Large intestine (tissue), 3 donors: ENCODE data around the gene HSD17B12. TPM values are rescaled to one million over a fixed set of nuclear protein-coding genes. Genes with fewer than 3 reads are reported as not detected.
A peak's percentile ranks its signal among the peaks of the same experiment; 100 is the strongest.
"Not testable (repeated sequence)": the region's sequence is repeated elsewhere in the genome, so short reads cannot be mapped to it uniquely, and the experiment has no call there.

Experiments
- DNase-seq, 2 donors: peaks; one replicate each; pipeline versions ENCODE4 v3.0.0 to v3.0.0-alpha.2; 2013
- H3K27ac ChIP-seq: one replicate; pipeline ENCODE4 v1.5.1; 2013; ENCODE audit warnings: low read length
- H3K27me3 ChIP-seq: 2 replicates; pipeline ENCODE4 v1.6.1; 2013; ENCODE audit warnings: low read length; ENCODE audit not compliant: control insufficient read depth, insufficient read depth
- H3K36me3 ChIP-seq: 2 replicates; pipeline ENCODE4 v1.6.1; 2013; ENCODE audit warnings: low read length; ENCODE audit not compliant: control insufficient read depth, insufficient read depth
- H3K4me1 ChIP-seq: one replicate; pipeline ENCODE4 v1.6.1; 2013; ENCODE audit warnings: low read length; ENCODE audit not compliant: control insufficient read depth, insufficient read depth
- H3K4me3 ChIP-seq: one replicate; pipeline ENCODE4 v1.5.1; 2013; ENCODE audit warnings: low read length
- H3K9me3 ChIP-seq: one replicate; pipeline ENCODE4 v1.6.1; 2013; ENCODE audit warnings: mild to moderate bottlenecking, low read depth, low read length, moderate library complexity; ENCODE audit not compliant: control insufficient read depth
- WGBS: methylation state at CpG from one replicate; pipeline ENCODE4 v1.1.5; 2013; ENCODE audit warnings: low lambda C conversion rate; ENCODE audit not compliant: insufficient coverage; 5-methylcytosine and 5-hydroxymethylcytosine counted together
- polyA plus RNA-seq: library from polyadenylated mRNA; unstranded; fragments of 120-200 nt; gene quantifications from one replicate; pipeline ENCODE4 v1.2.1, GENCODE V29; 2013

Gene HSD17B12
- polyA plus RNA-seq, 1 donor: 84.4 TPM

DNA sequence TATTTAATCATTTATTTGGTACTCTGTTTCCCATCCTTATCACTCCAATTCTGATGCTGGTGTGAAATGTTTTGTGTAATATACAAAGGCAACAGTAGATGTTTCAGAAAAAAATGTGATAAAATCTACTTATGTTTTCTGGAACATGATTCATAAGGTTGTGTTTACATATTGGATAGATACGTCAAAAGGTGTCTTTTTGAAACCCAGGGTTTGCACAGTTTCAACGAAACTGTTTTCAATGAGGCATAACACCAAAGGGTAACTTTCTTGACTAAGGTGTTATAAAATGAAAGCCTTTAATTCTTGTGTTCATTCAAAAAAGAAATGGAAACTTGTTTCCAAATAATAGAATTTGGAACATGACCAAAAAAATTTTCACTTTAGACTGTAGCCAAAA is 33.8 kb upstream of the HSD17B12 start:
- Histone ChIP-seq H3K4me1 (no peaks in the 10 kb centered on the region), H3K27me3 (no peaks in the 10 kb centered on the region), H3K36me3 (no peaks in the 10 kb centered on the region), H3K27ac (no peak overlapping the region), H3K4me3 (no peak overlapping the region), H3K9me3 (no peaks in the 10 kb centered on the region)
- 100% methylated on average over 2 of the region's 2 CpGs for WGBS
- DNase-seq: no peak

DNA sequence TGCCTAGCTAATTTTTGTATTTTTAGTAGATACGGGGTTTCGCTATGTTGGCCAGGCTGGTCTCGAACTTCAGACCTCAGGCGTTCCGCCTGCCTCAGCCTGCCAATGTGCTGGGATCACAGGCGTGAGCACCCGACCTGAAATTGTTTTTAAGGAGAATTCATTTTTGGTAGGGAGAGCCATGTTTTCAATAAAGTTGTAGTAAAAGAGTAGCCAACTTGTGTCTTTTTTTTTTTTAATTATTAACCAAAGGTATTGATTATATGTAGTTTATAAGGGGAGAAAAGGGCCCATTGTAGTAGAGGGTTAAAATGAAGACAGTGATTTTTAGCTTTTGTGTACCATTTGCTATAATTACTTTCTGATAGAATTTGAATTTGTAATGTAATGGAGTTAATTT is 31.6 kb upstream of the HSD17B12 start:
- H3K4me3 ChIP-seq: no peak overlapping the region
- 100% methylated on average over 1 of the region's 7 CpGs for WGBS
- H3K36me3 ChIP-seq: no peaks in the 10 kb centered on the region
- H3K27me3 ChIP-seq: no peaks in the 10 kb centered on the region
- H3K27ac ChIP-seq: no peak overlapping the region
- DNase-seq: no peak
- H3K4me1 ChIP-seq: no peaks in the 10 kb centered on the region
- no peaks in the 10 kb centered on the region for H3K9me3 ChIP-seq

DNA sequence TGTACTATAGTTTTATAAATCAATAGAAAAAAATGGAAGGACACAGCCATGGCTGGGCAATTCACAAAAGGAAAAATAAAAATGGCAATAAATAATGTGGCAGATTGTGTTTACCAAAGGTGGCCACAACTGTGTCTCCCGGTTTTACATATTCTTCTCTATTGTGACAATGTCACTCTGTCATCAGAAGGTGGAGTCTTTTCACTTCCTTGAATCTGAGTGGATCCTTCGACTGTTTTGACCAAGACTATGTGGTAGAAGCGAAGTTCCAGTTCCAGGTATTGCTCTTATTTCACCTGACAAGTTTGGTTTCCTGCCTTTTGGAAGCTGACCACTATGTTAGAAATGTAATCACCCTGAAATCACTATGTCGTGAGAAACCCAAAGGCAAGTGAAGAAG is 31.0 kb upstream of the HSD17B12 start:
- Histone ChIP-seq H3K4me3 (no peak overlapping the region), H3K36me3 (no peaks in the 10 kb centered on the region), H3K27me3 (no peaks in the 10 kb centered on the region), H3K4me1 (no peaks in the 10 kb centered on the region), H3K9me3 (no peaks in the 10 kb centered on the region), H3K27ac (no peak overlapping the region)
- no peak for DNase-seq
- 90% methylated on average over 2 of the region's 4 CpGs for WGBS

DNA sequence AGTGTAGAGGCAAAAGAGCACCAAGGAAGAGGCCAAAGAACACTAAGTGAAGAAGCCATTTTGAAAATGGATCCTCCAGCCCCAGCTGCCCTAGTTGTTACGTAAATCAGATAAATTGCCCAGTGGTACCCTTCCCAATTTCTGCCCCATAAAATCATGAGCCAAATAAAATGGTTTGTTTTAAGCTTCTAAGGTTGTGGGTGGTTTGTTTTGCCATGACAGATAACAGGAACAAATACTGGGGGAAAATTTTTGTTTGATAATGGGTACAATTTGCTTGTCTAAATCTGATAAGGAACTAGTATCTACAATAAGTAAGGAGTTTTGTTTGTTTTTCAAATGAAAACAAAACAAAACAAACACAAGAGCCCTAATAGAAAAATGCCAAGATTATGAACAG is 30.6 kb upstream of the HSD17B12 start:
- WGBS: no CpG with 5 or more reads among the region's 1 CpG
- no peak for DNase-seq

DNA sequence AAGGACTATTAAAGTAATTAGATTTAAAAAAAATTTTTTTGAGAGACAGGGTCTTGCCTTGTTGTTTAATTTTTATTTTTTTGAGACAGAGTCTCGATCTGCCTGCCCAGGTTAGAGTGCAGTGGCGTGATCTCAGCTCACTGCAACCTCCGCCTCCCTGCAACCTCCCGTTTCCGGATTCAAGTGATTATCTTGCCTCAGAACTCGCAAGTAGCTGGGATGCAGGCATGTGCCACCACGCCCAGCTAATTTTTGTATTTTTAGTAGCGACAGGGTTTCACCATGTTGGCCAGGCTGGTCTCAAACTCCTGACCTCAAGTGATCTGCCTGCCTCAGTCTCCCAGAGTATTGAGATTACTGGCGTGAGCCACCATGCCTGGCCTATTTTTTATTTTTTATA is 17.5 kb upstream of the HSD17B12 start:
- no CpG with 5 or more reads among the region's 9 CpGs for WGBS
- H3K27me3 ChIP-seq, H3K27ac ChIP-seq, H3K4me3 ChIP-seq, DNase-seq, H3K36me3 ChIP-seq, H3K9me3 ChIP-seq, H3K4me1 ChIP-seq: not testable (repeated sequence)

More for the DNA sequence above, 30.6 kb upstream of the HSD17B12 start:
- no peaks in the 10 kb centered on the region for H3K27me3 ChIP-seq
- H3K27ac ChIP-seq: no peak overlapping the region
- H3K4me3 ChIP-seq: no peak overlapping the region
- H3K9me3 ChIP-seq: no peaks in the 10 kb centered on the region
- H3K4me1 ChIP-seq: no peaks in the 10 kb centered on the region
- H3K36me3 ChIP-seq: no peaks in the 10 kb centered on the region

DNA sequence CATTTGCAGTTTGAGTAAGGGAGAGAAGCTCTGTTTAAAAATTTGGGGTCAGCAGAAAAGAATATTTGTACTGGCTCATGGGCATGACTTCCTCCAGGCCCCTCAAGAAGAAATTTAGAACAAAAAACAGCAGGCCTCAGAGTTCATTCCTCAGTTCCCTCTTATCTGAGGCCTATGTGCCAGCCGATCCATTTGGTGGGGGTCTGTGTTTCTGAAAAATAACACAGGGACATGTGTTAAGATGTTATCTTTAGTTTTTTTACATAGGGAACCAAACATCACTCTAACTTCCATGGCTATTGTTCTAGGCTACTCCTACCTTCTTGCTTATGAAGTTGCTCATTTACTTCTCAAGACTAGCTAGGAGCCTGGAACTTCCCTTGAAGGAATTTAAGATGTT is 16.2 kb upstream of the HSD17B12 start:
- no peaks in the 10 kb centered on the region for H3K36me3 ChIP-seq
- no peaks in the 10 kb centered on the region for H3K4me1 ChIP-seq
- WGBS: no CpG with 5 or more reads among the region's 1 CpG
- H3K27me3 ChIP-seq: no peaks in the 10 kb centered on the region
- no peaks in the 10 kb centered on the region for H3K9me3 ChIP-seq
- no peak overlapping the region for H3K27ac ChIP-seq
- no peak for DNase-seq
- H3K4me3 ChIP-seq: no peak overlapping the region

DNA sequence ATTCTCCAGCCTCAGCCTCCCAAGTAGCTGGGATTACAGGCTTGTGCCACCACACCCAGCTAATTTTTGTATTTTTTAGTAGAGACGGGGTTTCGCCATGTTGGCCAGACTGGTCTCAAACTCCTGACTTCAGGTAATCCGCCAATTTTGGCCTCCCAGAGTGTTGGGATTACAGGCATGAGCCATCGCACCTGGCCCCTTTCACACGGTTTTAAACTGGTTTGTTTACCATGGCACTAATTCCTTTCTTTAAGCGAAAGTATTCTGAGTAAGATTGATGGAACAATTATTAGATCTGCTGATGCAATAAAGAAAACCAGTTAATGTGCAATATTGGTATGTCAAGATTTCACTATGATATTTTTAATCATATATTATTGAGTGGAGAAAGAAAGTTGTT is 9.3 kb upstream of the HSD17B12 start:
- H3K9me3 ChIP-seq, H3K4me3 ChIP-seq, H3K4me1 ChIP-seq, H3K27ac ChIP-seq, H3K36me3 ChIP-seq, H3K27me3 ChIP-seq, DNase-seq: not testable (repeated sequence)
- 86% methylated on average over 1 of the region's 6 CpGs for WGBS

DNA sequence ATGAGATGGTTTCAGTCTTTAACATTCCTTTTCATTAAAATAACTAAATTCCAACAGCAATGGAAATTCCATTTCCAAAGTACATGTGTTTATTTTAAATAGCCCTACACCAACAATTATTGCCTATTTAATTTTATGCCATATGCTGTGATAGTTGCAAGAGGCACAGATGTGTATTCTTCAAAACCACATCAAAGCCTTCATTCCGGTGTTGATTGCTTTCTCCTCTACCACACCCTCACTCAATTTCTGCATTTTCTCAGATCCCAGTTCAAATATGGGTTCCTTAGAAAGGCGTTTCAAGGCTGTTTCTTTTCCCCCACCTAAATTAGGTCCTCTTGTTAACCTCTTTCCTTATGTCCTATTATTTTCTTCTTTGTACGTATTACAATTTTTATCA is 6.0 kb upstream of the HSD17B12 start:
- Histone ChIP-seq H3K27me3 (no peaks in the 10 kb centered on the region), H3K9me3 (no peaks in the 10 kb centered on the region), H3K36me3 (no peaks in the 10 kb centered on the region), H3K4me1 (no peaks in the 10 kb centered on the region), H3K4me3 (no peak overlapping the region), H3K27ac (no peak overlapping the region)
- WGBS: 74% methylated on average over 3 of the region's 3 CpGs
- no peak for DNase-seq

DNA sequence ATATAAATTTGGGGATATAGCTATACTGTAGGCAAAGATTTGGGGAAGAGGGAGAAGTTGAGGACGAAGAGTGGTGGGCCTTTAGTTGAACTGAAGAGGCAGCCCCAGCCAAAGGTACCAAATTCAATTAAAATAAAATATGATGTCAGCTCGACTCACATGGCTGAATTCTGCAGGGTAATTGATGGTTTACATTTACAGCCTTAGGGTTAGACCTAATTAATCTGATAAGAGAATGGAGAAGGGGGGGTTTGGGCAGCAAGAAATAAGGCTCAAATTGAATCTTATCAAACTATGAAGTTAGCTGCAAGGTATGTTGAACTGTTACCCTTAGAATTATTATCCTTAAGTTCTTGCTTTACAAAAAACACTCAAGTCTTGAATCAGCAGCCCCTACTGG is 3.6 kb upstream of the HSD17B12 start:
- no peaks in the 10 kb centered on the region for H3K27me3 ChIP-seq
- no peaks in the 10 kb centered on the region for H3K4me1 ChIP-seq
- no peak overlapping the region for H3K27ac ChIP-seq
- no peak for DNase-seq
- no peaks in the 10 kb centered on the region for H3K36me3 ChIP-seq
- WGBS: no CpG with 5 or more reads among the region's 2 CpGs
- H3K9me3 ChIP-seq: no peaks in the 10 kb centered on the region
- H3K4me3 ChIP-seq: no peak overlapping the region

DNA sequence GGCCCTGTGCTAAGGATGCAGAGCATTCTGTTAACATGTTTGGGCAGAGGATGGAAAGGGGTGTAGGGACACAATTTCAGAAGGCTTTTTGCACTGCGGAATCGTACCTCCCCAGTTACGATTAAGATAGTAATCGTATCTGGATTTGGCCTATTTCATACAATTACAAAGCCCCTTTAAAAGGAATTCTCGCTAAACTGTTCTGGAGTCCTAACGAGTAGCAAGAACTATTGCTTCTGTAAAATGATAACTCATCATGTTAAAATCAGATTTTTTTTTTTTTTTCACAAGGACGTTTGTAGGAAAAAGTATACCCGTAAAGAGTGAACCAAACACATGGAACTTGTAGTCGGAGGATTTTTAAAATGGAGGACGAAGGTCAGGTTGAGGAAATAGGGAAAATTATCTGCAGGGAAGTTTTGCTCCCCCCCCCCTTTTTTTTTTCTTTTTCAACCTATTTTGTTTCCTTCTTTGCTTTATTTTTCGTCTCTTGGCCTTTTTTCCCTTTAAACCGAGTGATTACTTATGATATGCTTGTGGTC is 934 bp downstream of the HSD17B12 start:
- Histone ChIP-seq H3K27me3 (no peaks in the 10 kb centered on the region), H3K27ac (peak overlapping the region; percentile 99), H3K4me3 (peak overlapping the region; percentile 99), H3K36me3 (peaks cover 2% of the 10 kb centered on the region), H3K4me1 (no peaks in the 10 kb centered on the region), H3K9me3 (no peaks in the 10 kb centered on the region)
- DNase-seq: peak in 1 of 2 donors; percentile 11
- 4% methylated on average over 5 of the region's 12 CpGs for WGBS

DNA sequence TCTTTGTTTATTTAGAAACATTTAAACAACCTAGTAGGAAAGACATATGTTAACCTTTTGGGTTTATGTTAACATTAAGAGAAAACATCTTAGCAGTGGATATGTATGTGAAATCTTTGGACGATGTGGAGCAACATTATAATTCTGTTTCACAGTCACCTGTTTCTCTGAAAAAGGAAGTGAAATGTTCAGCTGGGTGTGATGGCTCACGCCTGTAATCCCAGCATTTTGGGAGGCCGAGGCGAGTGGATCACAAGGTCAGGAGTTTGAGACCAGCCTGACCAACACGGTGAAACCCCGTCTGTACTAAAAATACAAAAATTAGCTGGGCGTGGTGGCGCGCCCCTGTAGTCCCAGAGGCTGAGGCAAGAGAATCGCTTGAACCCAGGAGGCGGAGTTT is 1.5 kb downstream of the HSD17B12 start:
- not testable (repeated sequence) for H3K27me3 ChIP-seq, H3K4me1 ChIP-seq, H3K9me3 ChIP-seq, H3K36me3 ChIP-seq
- peak in 1 of 2 donors; percentile 27 for DNase-seq
- H3K4me3 ChIP-seq: peak overlapping the region; percentile 99
- WGBS: no CpG with 5 or more reads among the region's 11 CpGs
- H3K27ac ChIP-seq: peak overlapping the region; percentile 99
